HEK293 (cell line): ENCODE measurements around the gene KYAT1.
"Not testable (repeated sequence)": the region's sequence is repeated elsewhere in the genome, so short reads cannot be mapped to it uniquely, and the experiment has no call there.

Experiments used
- CTCF ChIA-PET: fragments of 350-600 bp; formaldehyde crosslinking; extraction: SDS; loops from one replicate; lab custom pipeline; 2021; ENCODE audit warnings: antibody characterized with exemption; lab: Yijun Ruan, JAX
- POLR2A ChIA-PET: fragments of 300-600 bp; formaldehyde crosslinking; extraction: SDS; loops from one replicate; lab custom pipeline; 2020; ENCODE audit warnings: antibody characterized with exemption, inconsistent platforms; lab: Yijun Ruan, JAX
- H3K27ac ChIP-seq: fragments of 200-500 bp; sonication (Bioruptor generic); 2 replicates; pipeline ENCODE4 v1.5.1; 2014; ENCODE audit warnings: low read depth, low read length, control low read depth, inconsistent platforms; ENCODE audit errors: extremely low read depth
- H3K36me3 ChIP-seq, 2 experiments: fragments of 200-500 bp in 1 of 2; sonication (Bioruptor generic) in 1 of 2; 1 replicate in 1 of 2; 2 replicates in 1 of 2; pipeline ENCODE4 v1.5.1; 2014 to 2017; ENCODE audit warnings: inconsistent platforms in 2 of 2, low read length in 2 of 2; ENCODE audit not compliant: control insufficient read depth in 2 of 2, insufficient read depth in 1 of 2
- H3K4me1 ChIP-seq: fragments of 200-500 bp; sonication (Bioruptor generic); 2 replicates; pipeline ENCODE4 v1.5.1; 2014; ENCODE audit warnings: mild to moderate bottlenecking, low read length, inconsistent platforms; ENCODE audit not compliant: control insufficient read depth, insufficient read depth
- H3K4me3 ChIP-seq: 2 replicates; pipeline ENCODE4 v1.5.1; 2011; ENCODE audit warnings: low read depth, mild to moderate bottlenecking, control low read depth, low read length, moderate library complexity
- H3K9me3 ChIP-seq: fragments of 200-500 bp; sonication (Bioruptor generic); 2 replicates; pipeline ENCODE4 v1.5.1; 2014; ENCODE audit warnings: low read depth, low read length, inconsistent platforms; ENCODE audit not compliant: control insufficient read depth, insufficient read depth
- EGR2 ChIP-seq: fragments of 450-650 bp; formaldehyde crosslinking; IDR thresholded peaks from 2 replicates; pipeline ENCODE4 v1.5.1; 2016; ENCODE audit warnings: low read depth, missing biosample characterization, missing genetic modification characterization
- GLI4 ChIP-seq: fragments of 450-650 bp; formaldehyde crosslinking; IDR thresholded peaks from 2 replicates; pipeline ENCODE4 v1.5.1; 2016; ENCODE audit warnings: missing biosample characterization, missing genetic modification characterization
- GLIS1 ChIP-seq: fragments of 450-650 bp; formaldehyde crosslinking; IDR thresholded peaks from 2 replicates; pipeline ENCODE4 v1.5.1; 2016; ENCODE audit warnings: missing biosample characterization, missing genetic modification characterization
- ZNF174 ChIP-seq: fragments of 450-650 bp; formaldehyde crosslinking; IDR thresholded peaks from 2 replicates; pipeline ENCODE4 v1.5.0; 2017; ENCODE audit warnings: missing biosample characterization, mild to moderate bottlenecking, missing genetic modification characterization
- ZNF214 ChIP-seq: fragments of 450-650 bp; formaldehyde crosslinking; IDR thresholded peaks from 2 replicates; pipeline ENCODE4 v1.5.1; 2017; ENCODE audit warnings: missing biosample characterization, mild to moderate bottlenecking, missing genetic modification characterization, borderline replicate concordance
- ZNF302 ChIP-seq: fragments of 450-650 bp; formaldehyde crosslinking; IDR thresholded peaks from 2 replicates; pipeline ENCODE4 v1.5.1; 2016; ENCODE audit warnings: missing biosample characterization, missing genetic modification characterization, low read depth
- ZNF341 ChIP-seq: fragments of 450-650 bp; formaldehyde crosslinking; IDR thresholded peaks from 2 replicates; pipeline ENCODE4; 2016; ENCODE audit warnings: low read depth, missing biosample characterization, missing genetic modification characterization
- ZNF426 ChIP-seq: fragments of 450-650 bp; formaldehyde crosslinking; IDR thresholded peaks from 2 replicates; pipeline ENCODE4 v1.5.1; 2017; ENCODE audit warnings: missing biosample characterization, missing genetic modification characterization, mild to moderate bottlenecking, inconsistent platforms, moderate library complexity
- ZNF585B ChIP-seq: fragments of 450-650 bp; formaldehyde crosslinking; IDR thresholded peaks from 2 replicates; pipeline ENCODE4 v1.5.1; 2016; ENCODE audit warnings: missing biosample characterization, missing genetic modification characterization
- ZNF600 ChIP-seq: fragments of 450-650 bp; formaldehyde crosslinking; IDR thresholded peaks from 2 replicates; pipeline ENCODE4 v1.5.1; 2016; ENCODE audit warnings: missing biosample characterization, missing genetic modification characterization
- ZNF621 ChIP-seq: fragments of 450-650 bp; formaldehyde crosslinking; IDR thresholded peaks from 2 replicates; pipeline ENCODE4 v1.5.1; 2017; ENCODE audit warnings: missing biosample characterization, missing genetic modification characterization
- TF ChIP-seq, protein P1 (sequence below): fragments of 450-650 bp; formaldehyde crosslinking; IDR thresholded peaks from 2 replicates; pipeline ENCODE4 v1.5.1; 2016; ENCODE audit warnings: missing biosample characterization, missing genetic modification characterization
- TF ChIP-seq, protein P2 (sequence below): fragments of 450-650 bp; formaldehyde crosslinking; IDR thresholded peaks from 2 replicates; pipeline ENCODE4 v1.5.1; 2016; ENCODE audit warnings: missing biosample characterization, missing genetic modification characterization, low read depth

Gene KYAT1

DNA sequence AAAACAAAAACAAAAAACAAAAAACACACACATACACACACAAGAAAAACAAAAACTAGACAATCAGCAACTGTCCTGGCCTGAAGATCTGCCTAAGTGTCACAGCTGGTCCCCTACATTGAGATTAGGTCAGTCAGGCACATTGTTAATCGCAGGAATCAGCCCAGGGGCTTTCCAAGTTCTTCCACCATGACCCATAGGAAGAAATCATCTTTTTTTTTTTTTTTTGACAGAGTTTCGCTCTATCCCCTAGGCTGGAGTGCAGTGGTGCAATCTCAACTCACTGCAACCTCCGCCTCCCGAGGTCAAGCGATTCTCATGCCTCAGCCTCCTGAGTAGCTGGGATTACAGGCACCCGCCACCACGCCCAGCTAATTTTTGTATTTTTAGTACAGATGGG is 38.6 kb downstream of the KYAT1 start:
- POLR2A ChIA-PET, H3K36me3 ChIP-seq: not testable (repeated sequence)
- CTCF ChIA-PET: interaction anchor here (1.5 to 2.7 kb wide), 2 partner anchors 9 to 34 kb away, joined by 8 to 10 read pairs; no protein-coding TSS in a partner anchor

DNA sequence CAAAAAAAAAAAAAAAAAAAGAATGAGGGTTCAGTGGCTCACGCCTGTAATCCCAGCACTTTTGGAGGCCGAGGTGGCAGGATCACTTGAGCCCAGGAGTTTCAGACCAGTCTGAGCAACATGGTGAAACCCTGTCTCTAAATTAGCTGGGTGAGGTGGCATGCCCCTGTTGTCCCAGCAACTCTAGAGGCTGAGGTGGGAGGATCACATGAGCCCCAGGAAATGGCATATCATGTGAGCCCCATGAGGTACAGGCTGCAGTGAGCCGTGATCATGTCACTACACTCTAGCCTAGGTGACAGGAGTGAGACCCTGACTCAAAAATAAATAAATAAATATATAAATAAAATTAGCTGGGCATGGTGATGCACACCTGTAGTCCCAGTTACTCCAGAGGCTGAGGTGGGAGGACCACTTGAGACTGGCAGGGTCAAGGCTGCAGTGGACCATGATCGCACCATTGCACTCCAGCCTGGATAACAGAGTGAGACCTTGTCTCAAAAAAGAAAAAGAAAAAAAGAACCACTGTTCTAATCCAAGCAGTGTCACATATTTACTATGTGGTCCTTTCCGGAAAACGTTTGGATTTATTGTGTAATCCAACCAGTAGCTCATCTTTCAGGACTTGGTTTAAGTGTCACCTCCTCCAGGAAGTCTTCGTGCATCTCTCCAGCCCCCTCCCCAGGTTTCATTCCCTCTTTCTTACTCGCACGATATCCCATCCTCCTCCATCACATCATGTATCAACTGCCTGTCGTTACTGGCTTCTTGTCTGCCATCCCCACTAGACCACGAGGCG is 39.9 kb downstream of the KYAT1 start:
- Histone ChIP-seq H3K27ac (no peak overlapping the region), H3K9me3 (no peaks in the 10 kb centered on the region), H3K36me3 (peaks cover 0 to 13% of the 10 kb centered on the region in 2 experiments; a peak in 2 of 3 replicates), H3K4me1 (no peaks in the 10 kb centered on the region), H3K4me3 (no peak overlapping the region)
- TF ChIP-seq, protein P1, sequence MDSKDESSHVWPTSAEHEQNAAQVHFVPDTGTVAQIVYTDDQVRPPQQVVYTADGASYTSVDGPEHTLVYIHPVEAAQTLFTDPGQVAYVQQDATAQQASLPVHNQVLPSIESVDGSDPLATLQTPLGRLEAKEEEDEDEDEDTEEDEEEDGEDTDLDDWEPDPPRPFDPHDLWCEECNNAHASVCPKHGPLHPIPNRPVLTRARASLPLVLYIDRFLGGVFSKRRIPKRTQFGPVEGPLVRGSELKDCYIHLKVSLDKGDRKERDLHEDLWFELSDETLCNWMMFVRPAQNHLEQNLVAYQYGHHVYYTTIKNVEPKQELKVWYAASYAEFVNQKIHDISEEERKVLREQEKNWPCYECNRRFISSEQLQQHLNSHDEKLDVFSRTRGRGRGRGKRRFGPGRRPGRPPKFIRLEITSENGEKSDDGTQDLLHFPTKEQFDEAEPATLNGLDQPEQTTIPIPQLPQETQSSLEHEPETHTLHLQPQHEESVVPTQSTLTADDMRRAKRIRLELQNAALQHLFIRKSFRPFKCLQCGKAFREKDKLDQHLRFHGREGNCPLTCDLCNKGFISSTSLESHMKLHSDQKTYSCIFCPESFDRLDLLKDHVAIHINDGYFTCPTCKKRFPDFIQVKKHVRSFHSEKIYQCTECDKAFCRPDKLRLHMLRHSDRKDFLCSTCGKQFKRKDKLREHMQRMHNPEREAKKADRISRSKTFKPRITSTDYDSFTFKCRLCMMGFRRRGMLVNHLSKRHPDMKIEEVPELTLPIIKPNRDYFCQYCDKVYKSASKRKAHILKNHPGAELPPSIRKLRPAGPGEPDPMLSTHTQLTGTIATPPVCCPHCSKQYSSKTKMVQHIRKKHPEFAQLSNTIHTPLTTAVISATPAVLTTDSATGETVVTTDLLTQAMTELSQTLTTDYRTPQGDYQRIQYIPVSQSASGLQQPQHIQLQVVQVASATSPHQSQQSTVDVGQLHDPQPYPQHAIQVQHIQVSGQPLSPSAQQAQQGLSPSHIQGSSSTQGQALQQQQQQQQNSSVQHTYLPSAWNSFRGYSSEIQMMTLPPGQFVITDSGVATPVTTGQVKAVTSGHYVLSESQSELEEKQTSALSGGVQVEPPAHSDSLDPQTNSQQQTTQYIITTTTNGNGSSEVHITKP (tag by site-specific recombination): 0 out of 2 replicates have a peak, but pooled peaks have one; percentile 18
- no peak for TF ChIP-seq ZNF621 (tag by site-specific recombination)
- ChIA-PET POLR2A (interaction anchor here (0.6 kb wide), 1 partner anchor 110 kb away, joined by 3 read pairs; no protein-coding TSS in a partner anchor), CTCF (interaction anchor here (0.6 to 1.5 kb wide), 4 partner anchors 11 to 86 kb away, joined by 3 to 8 read pairs (median 3); no protein-coding TSS in a partner anchor)

More for the DNA sequence above, 38.6 kb downstream of the KYAT1 start:
- H3K27ac ChIP-seq, H3K4me1 ChIP-seq, H3K9me3 ChIP-seq, H3K4me3 ChIP-seq: not testable (repeated sequence)

DNA sequence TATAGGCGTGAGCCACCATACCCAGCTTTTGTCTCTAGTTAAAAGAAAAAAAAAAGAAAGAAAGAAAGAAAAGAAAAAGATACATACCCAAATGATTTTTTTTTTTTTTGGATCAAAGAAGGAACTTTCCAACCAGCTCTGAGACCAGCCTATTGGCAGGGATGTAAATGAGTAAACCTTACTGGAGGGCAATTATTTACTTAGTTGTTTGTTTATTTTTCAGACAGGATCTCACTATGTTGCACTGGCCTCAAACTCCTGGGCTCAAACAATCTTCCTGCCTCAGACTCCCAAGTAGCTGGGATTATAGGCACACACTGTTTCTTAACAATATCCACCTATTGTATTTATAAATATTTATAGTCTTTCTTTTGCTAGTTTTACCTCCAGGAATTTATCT is 41.2 kb downstream of the KYAT1 start:
- CTCF ChIA-PET: interaction anchor here (0.7 to 2.6 kb wide), 2 partner anchors 11 to 88 kb away, joined by 3 to 11 read pairs; partner anchors contain the start of gene SPOUT1
- no peak overlapping the region for H3K27ac ChIP-seq
- H3K9me3 ChIP-seq: no peaks in the 10 kb centered on the region

DNA sequence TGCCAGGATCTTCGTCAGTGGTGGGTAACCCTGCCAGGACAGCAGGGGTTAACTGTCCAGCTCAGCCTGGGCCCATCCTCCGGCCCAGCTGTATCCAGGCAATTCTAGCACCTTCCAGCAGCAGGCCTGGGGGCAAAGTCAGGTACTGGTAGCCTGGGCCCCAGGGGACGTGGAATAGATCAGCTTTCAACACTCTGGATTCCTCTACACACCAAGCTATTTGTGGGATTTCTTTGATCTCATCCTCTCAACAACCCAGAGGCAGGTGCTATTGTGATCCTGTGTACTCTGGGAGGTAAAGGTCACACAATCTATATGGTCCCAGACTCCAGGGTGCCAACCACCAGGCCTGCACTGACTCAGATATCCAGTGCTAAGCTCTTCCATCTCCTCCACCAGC is 43.4 kb downstream of the KYAT1 start:
- ChIA-PET POLR2A (interaction anchor here (1.4 to 1.6 kb wide), 2 partner anchors 9 to 20 kb away, joined by 5 to 12 read pairs; partner anchors contain the start of genes ENDOG and SPOUT1), CTCF (interaction anchor here (0.5 to 2.6 kb wide), 2 partner anchors 34 to 90 kb away, joined by 4 to 11 read pairs; no protein-coding TSS in a partner anchor)
- H3K4me3 ChIP-seq: no peak overlapping the region
- H3K4me1 ChIP-seq: no peaks in the 10 kb centered on the region
- no peaks in the 10 kb centered on the region for H3K9me3 ChIP-seq
- peaks cover 0 to 26% of the 10 kb centered on the region in 2 experiments; a peak in 2 of 3 replicates for H3K36me3 ChIP-seq
- H3K27ac ChIP-seq: no peak overlapping the region
- peak; percentile 89 for TF ChIP-seq GLIS1 (tag by site-specific recombination)
- TF ChIP-seq, protein P2, sequence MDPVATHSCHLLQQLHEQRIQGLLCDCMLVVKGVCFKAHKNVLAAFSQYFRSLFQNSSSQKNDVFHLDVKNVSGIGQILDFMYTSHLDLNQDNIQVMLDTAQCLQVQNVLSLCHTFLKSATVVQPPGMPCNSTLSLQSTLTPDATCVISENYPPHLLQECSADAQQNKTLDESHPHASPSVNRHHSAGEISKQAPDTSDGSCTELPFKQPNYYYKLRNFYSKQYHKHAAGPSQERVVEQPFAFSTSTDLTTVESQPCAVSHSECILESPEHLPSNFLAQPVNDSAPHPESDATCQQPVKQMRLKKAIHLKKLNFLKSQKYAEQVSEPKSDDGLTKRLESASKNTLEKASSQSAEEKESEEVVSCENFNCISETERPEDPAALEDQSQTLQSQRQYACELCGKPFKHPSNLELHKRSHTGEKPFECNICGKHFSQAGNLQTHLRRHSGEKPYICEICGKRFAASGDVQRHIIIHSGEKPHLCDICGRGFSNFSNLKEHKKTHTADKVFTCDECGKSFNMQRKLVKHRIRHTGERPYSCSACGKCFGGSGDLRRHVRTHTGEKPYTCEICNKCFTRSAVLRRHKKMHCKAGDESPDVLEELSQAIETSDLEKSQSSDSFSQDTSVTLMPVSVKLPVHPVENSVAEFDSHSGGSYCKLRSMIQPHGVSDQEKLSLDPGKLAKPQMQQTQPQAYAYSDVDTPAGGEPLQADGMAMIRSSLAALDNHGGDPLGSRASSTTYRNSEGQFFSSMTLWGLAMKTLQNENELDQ: no peak

More for the DNA sequence above, 41.2 kb downstream of the KYAT1 start:
- TF ChIP-seq ZNF214 (tag by site-specific recombination) (no peak), GLI4 (tag by site-specific recombination) (no peak), ZNF302 (tag by site-specific recombination) (no peak), ZNF585B (no peak), ZNF174 (tag by site-specific recombination) (no peak), ZNF600 (tag by site-specific recombination) (no peak), ZNF426 (tag by site-specific recombination) (no peak), ZNF341 (tag by site-specific recombination) (no peak), EGR2 (tag by site-specific recombination) (no peak)
- Histone ChIP-seq H3K36me3 (peaks cover 0 to 17% of the 10 kb centered on the region in 2 experiments; a peak in 2 of 3 replicates), H3K4me1 (no peaks in the 10 kb centered on the region), H3K4me3 (no peak overlapping the region)
- POLR2A ChIA-PET: no interaction called here
